PFSK-1 (cell line): ENCODE measurements around the gene IL3.

Experiments
- FOXP2 ChIP-seq: optimal IDR thresholded peaks from 2 replicates; pipeline ENCODE3; 2011; ENCODE audit warnings: borderline replicate concordance, control low read depth, inconsistent platforms; ENCODE audit not compliant: insufficient read depth; ENCODE audit errors: extremely low read length, extremely low read depth
- POLR2AphosphoS5 ChIP-seq: IDR thresholded peaks from 2 replicates; pipeline ENCODE4 v1.6.1; 2012; ENCODE audit warnings: low read depth, mild to moderate bottlenecking, control low read depth, low read length, moderate library complexity
- REST ChIP-seq, 2 experiments: IDR thresholded peaks; 2 replicates each; pipeline versions ENCODE4 v1.6.1 to v1.8.0; 2011 to 2012; ENCODE audit warnings: low read depth in 2 of 2, low read length in 2 of 2, control low read depth in 1 of 2, inconsistent platforms in 1 of 2, mild to moderate bottlenecking in 1 of 2, moderate library complexity in 1 of 2; ENCODE audit not compliant: insufficient read depth in 1 of 2
- SIN3A ChIP-seq: IDR thresholded peaks from 2 replicates; pipeline ENCODE4 v1.6.1; 2012; ENCODE audit warnings: mild to moderate bottlenecking, low read length, moderate library complexity, borderline replicate concordance; ENCODE audit not compliant: insufficient read depth
- TAF1 ChIP-seq: IDR thresholded peaks from 2 replicates; pipeline ENCODE4 v1.6.1; 2012; ENCODE audit warnings: low read length, control low read depth, borderline replicate concordance; ENCODE audit not compliant: insufficient read depth

The IL3 gene

DNA sequence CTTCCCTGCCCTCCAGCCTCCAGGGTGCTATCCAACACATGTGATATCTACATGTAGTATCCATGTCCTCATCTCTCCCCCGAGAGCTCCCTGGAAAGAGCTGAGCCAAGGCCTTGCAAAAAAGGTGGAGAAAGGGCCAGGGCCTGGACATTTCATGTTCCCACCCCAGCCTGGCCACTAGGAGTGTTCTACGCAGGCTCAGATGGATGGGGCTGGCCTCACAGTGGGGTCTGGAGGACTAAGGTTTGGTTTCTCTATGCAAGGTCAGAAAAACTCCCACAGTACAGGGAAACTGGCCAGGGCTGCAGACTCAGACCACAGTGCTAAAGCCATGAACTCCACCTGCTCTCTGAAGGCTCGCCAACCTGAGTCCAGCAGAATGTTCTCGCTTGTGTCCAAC is 11.6 kb downstream of the IL3 start:
- no peak for TF ChIP-seq FOXP2
- no peak for TF ChIP-seq REST (IDR thresholded peaks at IDR 0.05; ENCODE audit: insufficient read depth in 1 of 2, low read depth in 2 of 2, low read length in 2 of 2)
- no peak for TF ChIP-seq POLR2AphosphoS5
- no peak for TF ChIP-seq SIN3A
- TF ChIP-seq TAF1: no peak

- TF ChIP-seq REST (IDR thresholded peaks at IDR 0.05; ENCODE audit: insufficient read depth in 1 of 2, low read depth in 2 of 2, low read length in 2 of 2) (no peak), POLR2AphosphoS5 (no peak), FOXP2 (no peak), TAF1 (no peak), SIN3A (no peak)
Measured at GRCh38 chr5:132072528-132072927, 12.1 kb downstream of the IL3 start.

DNA sequence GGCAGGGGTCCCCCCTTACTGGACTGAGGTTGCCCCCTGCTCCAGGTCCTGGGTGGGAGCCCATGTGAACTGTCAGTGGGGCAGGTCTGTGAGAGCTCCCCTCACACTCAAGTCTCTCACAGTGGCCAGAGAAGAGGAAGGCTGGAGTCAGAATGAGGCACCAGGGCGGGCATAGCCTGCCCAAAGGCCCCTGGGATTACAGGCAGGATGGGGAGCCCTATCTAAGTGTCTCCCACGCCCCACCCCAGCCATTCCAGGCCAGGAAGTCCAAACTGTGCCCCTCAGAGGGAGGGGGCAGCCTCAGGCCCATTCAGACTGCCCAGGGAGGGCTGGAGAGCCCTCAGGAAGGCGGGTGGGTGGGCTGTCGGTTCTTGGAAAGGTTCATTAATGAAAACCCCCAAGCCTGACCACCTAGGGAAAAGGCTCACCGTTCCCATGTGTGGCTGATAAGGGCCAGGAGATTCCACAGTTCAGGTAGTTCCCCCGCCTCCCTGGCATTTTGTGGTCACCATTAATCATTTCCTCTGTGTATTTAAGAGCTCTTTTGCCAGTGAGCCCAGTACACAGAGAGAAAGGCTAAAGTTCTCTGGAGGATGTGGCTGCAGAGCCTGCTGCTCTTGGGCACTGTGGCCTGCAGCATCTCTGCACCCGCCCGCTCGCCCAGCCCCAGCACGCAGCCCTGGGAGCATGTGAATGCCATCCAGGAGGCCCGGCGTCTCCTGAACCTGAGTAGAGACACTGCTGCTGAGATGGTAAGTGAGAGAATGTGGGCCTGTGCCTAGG is 13.0 kb downstream of the IL3 start, which contains the start of gene CSF2:
Gene CSF2 (plus strand): TSS at position 559 of the 783 bp plus-strand sequence. CDS start 35 bp downstream, at position 594.
- no peak for TF ChIP-seq TAF1
- TF ChIP-seq REST (IDR thresholded peaks at IDR 0.05; ENCODE audit: insufficient read depth in 1 of 2, low read depth in 2 of 2, low read length in 2 of 2): no peak
- TF ChIP-seq SIN3A: no peak
- no peak for TF ChIP-seq POLR2AphosphoS5
- no peak for TF ChIP-seq FOXP2

DNA sequence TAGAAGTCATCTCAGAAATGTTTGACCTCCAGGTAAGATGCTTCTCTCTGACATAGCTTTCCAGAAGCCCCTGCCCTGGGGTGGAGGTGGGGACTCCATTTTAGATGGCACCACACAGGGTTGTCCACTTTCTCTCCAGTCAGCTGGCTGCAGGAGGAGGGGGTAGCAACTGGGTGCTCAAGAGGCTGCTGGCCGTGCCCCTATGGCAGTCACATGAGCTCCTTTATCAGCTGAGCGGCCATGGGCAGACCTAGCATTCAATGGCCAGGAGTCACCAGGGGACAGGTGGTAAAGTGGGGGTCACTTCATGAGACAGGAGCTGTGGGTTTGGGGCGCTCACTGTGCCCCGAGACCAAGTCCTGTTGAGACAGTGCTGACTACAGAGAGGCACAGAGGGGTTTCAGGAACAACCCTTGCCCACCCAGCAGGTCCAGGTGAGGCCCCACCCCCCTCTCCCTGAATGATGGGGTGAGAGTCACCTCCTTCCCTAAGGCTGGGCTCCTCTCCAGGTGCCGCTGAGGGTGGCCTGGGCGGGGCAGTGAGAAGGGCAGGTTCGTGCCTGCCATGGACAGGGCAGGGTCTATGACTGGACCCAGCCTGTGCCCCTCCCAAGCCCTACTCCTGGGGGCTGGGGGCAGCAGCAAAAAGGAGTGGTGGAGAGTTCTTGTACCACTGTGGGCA is 13.8 kb downstream of the IL3 start:
- no peak for TF ChIP-seq POLR2AphosphoS5
- no peak for TF ChIP-seq REST (IDR thresholded peaks at IDR 0.05; ENCODE audit: insufficient read depth in 1 of 2, low read depth in 2 of 2, low read length in 2 of 2)
- no peak for TF ChIP-seq FOXP2
- TF ChIP-seq TAF1: no peak
- TF ChIP-seq SIN3A: no peak
